NT2/D1 (cell line): ENCODE results near the gene MORN2.

ENCODE experiments used
- YY1 ChIP-seq: IDR thresholded peaks from 2 replicates; pipeline ENCODE4 v1.6.1; 2011; ENCODE audit not compliant: insufficient read length, insufficient read depth
- ZNF274 ChIP-seq: IDR thresholded peaks from 2 replicates; pipeline ENCODE4 v1.6.1; 2011; ENCODE audit warnings: mild to moderate bottlenecking, low read depth, low read length

DNA sequence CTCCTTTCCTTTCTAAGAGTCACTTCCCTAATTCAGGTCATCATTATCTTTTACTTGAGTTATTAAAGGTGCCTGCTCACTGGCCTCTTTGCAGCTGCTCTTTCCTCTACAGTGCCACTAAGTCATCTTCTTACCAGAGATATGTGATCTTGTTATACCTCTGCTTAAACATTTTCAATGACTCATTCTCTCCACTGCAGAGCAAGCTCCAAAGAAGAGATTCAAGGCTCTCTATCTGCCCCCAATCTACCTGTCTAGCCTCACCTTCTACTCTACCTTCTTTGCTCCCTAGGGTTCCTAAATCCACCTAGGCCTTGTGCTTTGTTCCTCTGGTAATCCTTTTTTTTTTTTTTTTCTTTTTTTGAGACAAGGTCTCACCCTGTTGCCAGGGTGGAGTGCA, 17.0 kb downstream of the MORN2 start:
- TF ChIP-seq ZNF274, result no peak
- no peak for TF ChIP-seq YY1
